Karpas-422 (cell line): ENCODE data around the gene TOMM40L. TPM values are rescaled to one million over a fixed set of nuclear protein-coding genes. Genes with fewer than 3 reads are reported as not detected.

ENCODE experiments used
- DNase-seq: peaks from one replicate; pipeline ENCODE4 v3.0.0-alpha.2; 2015
- H2AFZ ChIP-seq: fragments of 200-600 bp; sonication (generic); 2 replicates; pipeline ENCODE4 v1.6.1; 2014; ENCODE audit warnings: antibody characterized with exemption, low read length, mixed read lengths
- H3K27ac ChIP-seq: fragments of 200-600 bp; sonication (generic); 2 replicates; pipeline ENCODE4 v1.5.1; 2014; ENCODE audit warnings: mild to moderate bottlenecking, low read length, moderate library complexity
- H3K27me3 ChIP-seq: fragments of 200-600 bp; sonication (generic); 2 replicates; pipeline ENCODE4 v1.6.1; 2014; ENCODE audit warnings: low read length, mixed read lengths
- H3K36me3 ChIP-seq: fragments of 200-600 bp; sonication (generic); 2 replicates; pipeline ENCODE4 v1.6.1; 2014; ENCODE audit warnings: low read length, mixed read lengths; ENCODE audit not compliant: insufficient read depth
- H3K4me1 ChIP-seq: fragments of 200-600 bp; sonication (generic); 2 replicates; pipeline ENCODE4 v1.6.1; 2014; ENCODE audit warnings: mild to moderate bottlenecking, low read length, mixed read lengths
- H3K4me2 ChIP-seq: fragments of 200-600 bp; sonication (generic); 2 replicates; pipeline ENCODE4 v1.6.1; 2014; ENCODE audit warnings: low read length, low read depth, mild to moderate bottlenecking; ENCODE audit not compliant: poor library complexity, severe bottlenecking
- H3K4me3 ChIP-seq: fragments of 200-600 bp; sonication (generic); 2 replicates; pipeline ENCODE4 v1.5.1; 2014; ENCODE audit warnings: mild to moderate bottlenecking, antibody characterized with exemption, low read length, mixed read lengths
- H3K79me2 ChIP-seq: fragments of 200-600 bp; sonication (generic); 2 replicates; pipeline ENCODE4 v1.6.1; 2014; ENCODE audit warnings: mild to moderate bottlenecking, low read length, mixed read lengths
- H3K9ac ChIP-seq: fragments of 200-600 bp; sonication (generic); 2 replicates; pipeline ENCODE4 v1.6.0; 2014; ENCODE audit warnings: low read length
- H3K9me2 ChIP-seq: fragments of 200-600 bp; sonication (generic), shearing (Covaris generic); replicated peaks from 2 replicates; pipeline ENCODE4 v1.6.0; 2014; ENCODE audit warnings: mild to moderate bottlenecking, low read length, moderate library complexity; ENCODE audit not compliant: insufficient read depth
- H3K9me3 ChIP-seq: fragments of 300-700, 200-600 bp; sonication (generic); 2 replicates; pipeline ENCODE4 v1.6.1; 2014; ENCODE audit warnings: low read length, mixed read lengths
- H4K20me1 ChIP-seq: fragments of 200-600 bp; sonication (generic); 2 replicates; pipeline ENCODE4 v1.6.1; 2014; ENCODE audit warnings: mild to moderate bottlenecking, antibody characterized with exemption, low read length, low read depth; ENCODE audit not compliant: insufficient read depth
- total RNA-seq: library from RNA; depleted of rRNA; stranded (reverse); fragments of >200 nt; shearing (Covaris generic); gene quantifications from 2 replicates; pipeline ENCODE4 v1.2.3, GENCODE V29; 2014; ENCODE audit warnings: low replicate concordance

The TOMM40L gene
- total RNA-seq, 1 experiment from 2014 or later: 9.5 TPM

- Histone ChIP-seq H3K27ac (no peak overlapping the region), H3K4me2 (no peak overlapping the region)
Observed at GRCh38 chr1:161214369-161214768, 11.5 kb upstream of the TOMM40L start.

GRCh38 chr1:161215076-161215475, 10.8 kb upstream of the TOMM40L start, which contains the start of gene FCER1G:
TSS of gene FCER1G (plus strand) at chr1:161215295. CDS start at chr1:161215322, 27 bp downstream.
- Histone ChIP-seq H4K20me1 (no peaks in the 10 kb centered on the region), H3K9me2 (no peaks in the 10 kb centered on the region), H3K4me2 (no peak within 1 kb of the TSS), H3K27ac (no peak within 1 kb of the TSS), H3K9ac (no peak within 1 kb of the TSS), H3K36me3 (peaks cover 31% of the 10 kb centered on the region), H2AFZ (no peak within 1 kb of the TSS), H3K4me3 (no peak within 1 kb of the TSS), H3K9me3 (no peaks in the 10 kb centered on the region), H3K27me3 (no peaks in the 10 kb centered on the region), H3K79me2 (no peaks in the 10 kb centered on the region), H3K4me1 (peaks cover 22% of the 10 kb centered on the region)
- DNase-seq: no peak

More at GRCh38 chr1:161214369-161214768, 11.5 kb upstream of the TOMM40L start:
- Histone ChIP-seq H4K20me1 (no peaks in the 10 kb centered on the region), H3K27me3 (no peaks in the 10 kb centered on the region), H3K9ac (no peak overlapping the region), H2AFZ (no peak overlapping the region), H3K4me1 (peaks cover 25% of the 10 kb centered on the region), H3K9me2 (no peaks in the 10 kb centered on the region), H3K4me3 (no peak overlapping the region), H3K36me3 (peaks cover 34% of the 10 kb centered on the region), H3K79me2 (no peaks in the 10 kb centered on the region), H3K9me3 (no peaks in the 10 kb centered on the region)
- no peak for DNase-seq

- H3K27ac ChIP-seq: no peak overlapping the region
- no peak overlapping the region for H2AFZ ChIP-seq
- peaks cover 17% of the 10 kb centered on the region for H3K36me3 ChIP-seq
- H3K9ac ChIP-seq: no peak overlapping the region
- H4K20me1 ChIP-seq: no peaks in the 10 kb centered on the region
- H3K4me1 ChIP-seq: peaks cover 22% of the 10 kb centered on the region
- peak overlapping the region; percentile 9 for H3K4me2 ChIP-seq
- DNase-seq: peak; percentile 68
- H3K9me3 ChIP-seq: no peaks in the 10 kb centered on the region
- H3K9me2 ChIP-seq: no peaks in the 10 kb centered on the region
- no peaks in the 10 kb centered on the region for H3K27me3 ChIP-seq
- H3K79me2 ChIP-seq: no peaks in the 10 kb centered on the region
- H3K4me3 ChIP-seq: no peak overlapping the region
Observed at GRCh38 chr1:161216945-161217712, 8.7 kb upstream of the TOMM40L start.

GRCh38 chr1:161217831-161218230, 8.0 kb upstream of the TOMM40L start:
- no peaks in the 10 kb centered on the region for H3K9me2 ChIP-seq
- H3K4me1 ChIP-seq: peaks cover 22% of the 10 kb centered on the region
- no peaks in the 10 kb centered on the region for H3K27me3 ChIP-seq
- H3K9me3 ChIP-seq: no peaks in the 10 kb centered on the region
- H3K36me3 ChIP-seq: peaks cover 14% of the 10 kb centered on the region; the same call in 1 of the 2 replicates
- no peak overlapping the region for H3K9ac ChIP-seq
- no peak for DNase-seq
- H2AFZ ChIP-seq: no peak overlapping the region
- H3K27ac ChIP-seq: no peak overlapping the region
- H3K4me3 ChIP-seq: no peak overlapping the region
- no peaks in the 10 kb centered on the region for H4K20me1 ChIP-seq
- no peak overlapping the region for H3K4me2 ChIP-seq
- H3K79me2 ChIP-seq: no peaks in the 10 kb centered on the region

- no peaks in the 10 kb centered on the region for H4K20me1 ChIP-seq
- no peak for DNase-seq
- H2AFZ ChIP-seq: no peak overlapping the region
- H3K9me2 ChIP-seq: no peaks in the 10 kb centered on the region
- no peak overlapping the region for H3K27ac ChIP-seq
- no peak overlapping the region for H3K4me2 ChIP-seq
- no peaks in the 10 kb centered on the region for H3K27me3 ChIP-seq
- H3K36me3 ChIP-seq: peaks cover 9% of the 10 kb centered on the region; the same call in 1 of the 2 replicates
- no peaks in the 10 kb centered on the region for H3K79me2 ChIP-seq
- no peak overlapping the region for H3K9ac ChIP-seq
- peaks cover 22% of the 10 kb centered on the region for H3K4me1 ChIP-seq
- no peaks in the 10 kb centered on the region for H3K9me3 ChIP-seq
- no peak overlapping the region for H3K4me3 ChIP-seq
Observed at GRCh38 chr1:161218301-161219077, 7.4 kb upstream of the TOMM40L start.

GRCh38 chr1:161219078-161219892, 6.6 kb upstream of the TOMM40L start:
- peaks cover under 1% of the 10 kb centered on the region; the same call in 1 of the 2 replicates for H3K36me3 ChIP-seq
- peaks cover 22% of the 10 kb centered on the region for H3K4me1 ChIP-seq
- H3K4me3 ChIP-seq: no peak overlapping the region
- no peak overlapping the region for H3K9ac ChIP-seq
- H3K27ac ChIP-seq: no peak overlapping the region
- H2AFZ ChIP-seq: no peak overlapping the region
- no peak overlapping the region for H3K4me2 ChIP-seq
- DNase-seq: no peak
- no peaks in the 10 kb centered on the region for H3K9me3 ChIP-seq
- H3K9me2 ChIP-seq: no peaks in the 10 kb centered on the region
- H4K20me1 ChIP-seq: no peaks in the 10 kb centered on the region
- H3K27me3 ChIP-seq: no peaks in the 10 kb centered on the region
- no peaks in the 10 kb centered on the region for H3K79me2 ChIP-seq

- no peaks in the 10 kb centered on the region for H3K9me3 ChIP-seq
- no peaks in the 10 kb centered on the region; the same call in 1 of the 2 replicates for H3K36me3 ChIP-seq
- H2AFZ ChIP-seq: no peak overlapping the region
- H3K27ac ChIP-seq: no peak overlapping the region
- no peak for DNase-seq
- H4K20me1 ChIP-seq: no peaks in the 10 kb centered on the region
- no peak overlapping the region for H3K4me3 ChIP-seq
- no peak overlapping the region for H3K9ac ChIP-seq
- no peak overlapping the region for H3K4me2 ChIP-seq
- H3K27me3 ChIP-seq: no peaks in the 10 kb centered on the region
- no peaks in the 10 kb centered on the region for H3K9me2 ChIP-seq
- no peaks in the 10 kb centered on the region for H3K79me2 ChIP-seq
- H3K4me1 ChIP-seq: peaks cover 23% of the 10 kb centered on the region
Observed at GRCh38 chr1:161220002-161220401, 5.9 kb upstream of the TOMM40L start.
